Measurements from ENCODE around the gene ASB2.
A peak's percentile ranks its signal among the peaks of the same experiment; 100 is the strongest.

ASB2 gene

GRCh38 chr14:93978735-93979134 lies 2.4 kb upstream of the ASB2 start:
- no peak for DNase-seq (ENCODE audit: low read depth)

GRCh38 chr14:93977790-93978581 lies 1.6 kb upstream of the ASB2 start:
- no peak for DNase-seq (ENCODE audit: low read depth)

- no peak for DNase-seq (ENCODE audit: low read depth)
Observed at GRCh38 chr14:93977171-93977570, 801 bp upstream of the ASB2 start.

GRCh38 chr14:93975791-93976476 lies 436 bp downstream of the ASB2 start:
- DNase-seq (ENCODE audit: low read depth): no peak

GRCh38 chr14:93974833-93975232 lies 1.5 kb downstream of the ASB2 start:
- no peak for DNase-seq (ENCODE audit: low read depth)

GRCh38 chr14:93974299-93974698 lies 2.1 kb downstream of the ASB2 start:
- DNase-seq (ENCODE audit: low read depth): no peak

GRCh38 chr14:93973607-93974006 lies 2.8 kb downstream of the ASB2 start:
- no peak for DNase-seq (ENCODE audit: low read depth)

GRCh38 chr14:93972618-93973205 lies 3.7 kb downstream of the ASB2 start:
- DNase-seq (ENCODE audit: low read depth): no peak

GRCh38 chr14:93971635-93972027 lies 4.7 kb downstream of the ASB2 start:
- no peak for DNase-seq (ENCODE audit: low read depth)

- DNase-seq (ENCODE audit: low read depth): no peak
Observed at GRCh38 chr14:93970965-93971634, 5.3 kb downstream of the ASB2 start.

GRCh38 chr14:93970585-93970964 lies 5.8 kb downstream of the ASB2 start:
- DNase-seq (ENCODE audit: low read depth): no peak

- no peak for DNase-seq (ENCODE audit: low read depth)
Observed at GRCh38 chr14:93969082-93969828, 7.1 kb downstream of the ASB2 start.

- DNase-seq (ENCODE audit: low read depth): no peak
Observed at GRCh38 chr14:93967637-93968250, 8.6 kb downstream of the ASB2 start.

- no peak for DNase-seq (ENCODE audit: low read depth)
Observed at GRCh38 chr14:93965946-93966474, 10.4 kb downstream of the ASB2 start.

- peak; percentile 94 for DNase-seq (ENCODE audit: low read depth)
Observed at GRCh38 chr14:93965287-93965821, 11.0 kb downstream of the ASB2 start.

GRCh38 chr14:93964820-93965286 lies 11.5 kb downstream of the ASB2 start:
- DNase-seq (ENCODE audit: low read depth): no peak

- no peak for DNase-seq (ENCODE audit: low read depth)
Observed at GRCh38 chr14:93964281-93964680, 12.1 kb downstream of the ASB2 start.

- DNase-seq (ENCODE audit: low read depth): no peak
Observed at GRCh38 chr14:93963692-93964091, 12.7 kb downstream of the ASB2 start.

GRCh38 chr14:93962701-93963601 lies 13.4 kb downstream of the ASB2 start:
- DNase-seq (ENCODE audit: low read depth): no peak

GRCh38 chr14:93961620-93962019 lies 14.8 kb downstream of the ASB2 start:
- no peak for DNase-seq (ENCODE audit: low read depth)

Measured in stromal cell of bone marrow (primary cell).